Endometrial microvascular endothelial cells (primary cell): ENCODE results near the gene DAZAP1. TPM values are rescaled to one million over a fixed set of nuclear protein-coding genes. Genes with fewer than 3 reads are reported as not detected.

Experiments used
- in situ Hi-C: cut with HindIII; loops from 2 replicates; pipeline ENCODE4 v1.10.0; 2017; ENCODE audit warnings: low sequenced_read_pairs, low pct_unique_long_range_greater_than_20kb; ENCODE audit errors: inconsistent ontology term
- total RNA-seq: library from RNA; depleted of rRNA; stranded (reverse); fragments of >200 nt; gene quantifications from one replicate; pipeline ENCODE4 v1.2.3, GENCODE V29; 2015; ENCODE audit errors: inconsistent ontology term

DAZAP1 gene
- total RNA-seq, 1 donor from 2014 or later: 83.8 TPM

DNA sequence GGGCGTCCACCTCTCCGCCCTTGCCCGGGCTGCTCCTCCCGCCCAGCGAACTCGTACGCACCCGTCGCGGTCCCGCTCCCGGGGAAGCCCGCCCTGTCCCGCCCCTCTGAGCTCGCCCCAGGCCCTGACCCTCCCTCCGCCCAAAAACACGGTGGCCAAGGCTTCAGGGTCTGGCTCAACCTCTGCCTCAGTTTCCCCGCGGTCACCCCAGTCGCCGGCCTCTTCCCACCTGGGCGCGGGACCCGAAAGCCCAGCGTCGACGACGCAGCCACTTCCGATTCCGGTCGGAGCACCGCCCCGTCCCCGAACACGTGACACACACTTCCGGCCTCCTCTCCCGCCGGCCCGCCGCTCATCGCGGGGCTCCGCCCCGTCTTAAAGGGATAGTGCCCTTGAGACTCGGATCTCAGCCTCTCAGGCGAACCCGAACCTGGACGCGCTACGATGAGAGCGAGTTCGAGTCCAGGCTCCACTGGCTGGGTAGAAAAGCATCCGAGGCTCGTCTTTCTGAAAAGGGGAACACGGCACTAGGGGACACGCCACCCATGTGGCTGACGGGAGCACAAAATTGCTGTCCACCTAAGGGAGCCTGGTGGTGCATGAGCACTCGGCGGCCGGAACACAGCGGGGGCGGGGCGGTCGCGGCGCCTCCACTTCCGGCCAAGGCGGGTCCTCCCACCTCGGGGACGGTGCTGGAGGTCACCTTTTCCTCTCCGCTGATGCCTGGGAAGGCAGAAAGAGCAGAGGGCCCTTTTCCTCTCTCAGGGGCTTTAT is 71.7 kb downstream of the DAZAP1 start, which contains the start of gene C19orf25:
Gene C19orf25 (minus strand): TSS at position 282 of the 774 bp plus-strand sequence. CDS start 312 bp downstream, outside the sequence.
- in situ Hi-C loops: no loop called here

DNA sequence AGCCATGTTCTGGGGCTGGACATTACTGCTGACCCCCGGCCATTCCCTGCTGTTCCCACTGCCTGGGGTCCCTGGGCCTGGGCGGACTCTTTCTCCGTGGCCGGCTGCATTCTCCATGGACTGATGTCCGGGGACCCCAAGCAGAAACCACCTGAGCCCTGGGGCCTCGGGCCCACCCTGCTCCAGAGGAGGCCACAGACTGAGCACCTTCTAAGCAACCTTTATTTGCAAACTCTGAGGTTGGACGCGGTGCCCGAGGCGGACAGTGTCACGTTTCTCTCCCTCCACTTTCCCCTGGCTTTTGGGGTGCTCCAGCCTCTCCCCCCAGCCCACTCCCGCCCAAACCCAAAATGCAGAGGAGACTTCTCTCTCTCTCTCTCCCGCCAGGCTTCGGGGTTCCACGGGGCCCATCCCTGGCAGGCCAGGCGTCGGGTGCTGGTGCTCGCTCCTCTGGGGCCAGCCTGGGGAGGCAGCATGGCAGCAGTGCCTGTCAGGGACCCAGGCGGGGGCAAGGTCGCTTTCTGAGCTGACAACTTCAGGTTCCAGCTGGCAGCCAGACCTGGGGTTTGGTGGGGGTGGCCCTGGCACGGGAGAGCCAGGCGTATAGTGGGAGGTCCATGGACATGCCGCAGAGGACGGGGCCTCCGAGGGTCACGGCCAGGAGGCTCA is 74.0 kb downstream of the DAZAP1 start:
- in situ Hi-C loops: no loop called here

DNA sequence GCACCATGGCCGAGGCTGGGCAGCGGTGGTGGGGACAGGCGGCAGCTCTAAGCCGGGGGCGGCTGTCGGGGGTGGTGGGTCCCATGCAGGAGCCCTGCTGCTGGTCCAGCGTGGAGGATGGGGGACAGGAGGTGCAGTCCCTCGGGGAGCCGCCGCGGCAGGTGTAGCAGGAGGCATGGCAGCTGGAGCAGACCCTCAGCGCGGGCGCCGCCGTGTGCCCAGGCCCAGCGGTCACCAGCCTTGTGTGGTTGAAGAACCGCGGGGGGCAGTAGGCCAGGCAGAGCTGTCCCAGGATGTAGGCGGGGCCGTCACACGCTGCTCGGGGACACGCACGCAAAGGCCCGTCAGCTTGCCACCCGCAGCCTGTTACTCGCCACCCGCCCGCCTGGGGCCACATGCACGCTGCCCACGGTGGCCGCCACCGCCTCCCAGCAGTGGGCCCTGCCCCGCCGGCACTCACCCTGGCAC is 74.5 kb downstream of the DAZAP1 start:
- in situ Hi-C loops: no loop called here

DNA sequence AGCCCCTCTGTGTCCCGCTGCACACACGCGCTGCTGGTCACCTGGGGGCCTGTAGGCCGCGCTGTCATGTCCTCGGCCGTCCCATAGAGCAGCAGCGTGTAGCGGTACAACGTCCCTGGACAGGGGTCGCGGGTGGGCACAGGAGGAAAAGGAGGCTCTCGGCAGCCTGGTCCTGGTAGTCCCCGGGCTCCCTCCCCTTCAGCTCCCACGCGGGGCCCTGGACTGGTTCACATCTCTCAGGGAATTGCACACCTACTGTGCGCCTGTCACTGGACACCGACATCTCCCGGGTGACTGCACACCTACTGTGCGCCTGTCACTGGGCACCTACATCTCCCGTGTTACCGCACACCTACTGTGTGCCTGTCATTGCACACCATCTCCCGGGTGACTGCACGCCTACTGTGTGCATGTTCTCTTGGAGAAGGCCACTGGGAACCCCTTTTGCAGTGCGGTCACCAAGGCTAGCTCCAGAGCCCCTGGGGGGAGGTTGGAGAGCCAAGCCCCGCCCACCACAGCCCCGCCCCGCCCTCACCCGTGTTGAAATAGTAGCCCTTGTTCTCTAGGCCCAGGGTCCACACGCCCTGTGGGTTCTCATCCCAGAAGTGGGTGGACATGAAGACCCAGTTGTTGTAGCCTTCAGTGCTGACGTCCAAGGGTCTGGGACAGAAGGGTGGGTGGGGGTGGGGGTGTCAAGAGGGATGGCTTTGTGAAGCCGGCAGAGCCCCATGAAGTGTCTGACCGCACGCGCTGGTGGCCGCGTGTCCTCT is 75.2 kb downstream of the DAZAP1 start:
- in situ Hi-C loops: no loop called here

DNA sequence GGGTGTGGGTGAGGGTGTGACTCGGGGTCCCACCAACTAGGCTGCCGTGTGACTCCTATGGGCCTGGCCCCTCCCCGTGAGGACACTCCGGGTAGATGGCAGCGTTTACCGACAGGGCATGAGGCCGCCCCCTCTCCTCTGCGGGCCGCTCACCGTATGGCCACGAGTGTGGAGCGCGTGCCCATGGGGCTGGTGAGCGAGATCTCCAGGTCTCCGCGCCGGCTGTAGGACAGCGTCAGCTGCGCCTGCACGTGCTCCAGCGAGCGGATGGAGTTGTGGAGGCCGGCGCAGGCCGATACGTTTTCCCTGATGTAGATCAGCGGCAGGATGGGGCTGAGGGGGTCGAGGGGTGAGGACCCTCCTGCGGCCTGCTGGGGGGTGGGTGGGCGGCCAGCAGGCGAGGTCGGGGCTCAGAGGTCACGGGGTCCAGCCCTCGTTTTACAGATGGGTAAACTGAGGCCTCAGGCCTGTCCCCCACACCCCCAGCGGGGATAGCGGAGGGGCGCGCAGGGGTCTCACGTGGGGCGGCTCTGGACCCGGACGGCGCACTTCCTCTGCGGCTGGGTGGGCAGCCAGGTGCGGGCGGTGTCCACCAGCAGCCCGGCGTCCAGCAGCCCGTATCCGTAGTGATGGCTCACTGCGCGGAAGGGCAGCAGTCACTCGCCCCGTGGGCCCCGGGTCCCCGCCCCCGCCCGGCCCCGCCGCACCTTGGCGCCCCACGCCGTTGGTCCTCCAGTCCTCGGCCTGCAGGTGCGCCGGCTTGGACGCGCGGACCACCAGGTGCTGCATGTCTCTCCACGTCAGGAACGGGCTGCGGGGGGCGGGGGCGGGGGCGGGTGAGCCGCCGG is 76.0 kb downstream of the DAZAP1 start:
- in situ Hi-C loops: no loop called here

DNA sequence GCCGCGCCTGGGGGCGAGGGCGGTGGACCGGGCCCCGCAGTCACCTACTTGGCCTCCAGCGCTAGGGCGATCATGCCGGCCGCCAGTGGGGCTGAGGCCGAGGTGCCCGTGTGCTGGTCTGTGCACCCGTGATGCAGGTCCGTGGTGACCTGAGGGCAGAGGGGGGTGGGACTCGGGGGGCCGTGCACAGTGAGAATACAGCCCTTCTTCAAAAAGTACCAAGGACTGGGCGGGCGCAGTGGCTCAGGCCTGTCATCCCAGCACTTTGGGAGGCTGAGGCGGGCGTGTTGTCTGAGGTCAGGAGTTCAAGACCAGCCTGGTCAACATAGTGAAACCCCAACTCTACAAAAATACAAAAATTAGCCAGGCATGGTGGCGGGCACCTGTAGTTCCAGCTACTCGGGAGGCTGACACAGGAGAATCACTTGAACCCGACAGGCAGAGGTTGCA is 76.6 kb downstream of the DAZAP1 start:
- in situ Hi-C loops: no loop called here

Other genes starting within 250 kb of the DAZAP1 start
- gene SBNO2, start 233.3 kb upstream of the DAZAP1 start, total RNA-seq: 33.0 TPM
- gene STK11, start 201.8 kb upstream of the DAZAP1 start, total RNA-seq: 67.1 TPM
- 0.74 TPM for gene CBARP, start 169.6 kb upstream of the DAZAP1 start, total RNA-seq
- 75.4 TPM for gene ATP5F1D, start 165.8 kb upstream of the DAZAP1 start, total RNA-seq
- gene MIDN, start 159.0 kb upstream of the DAZAP1 start, total RNA-seq: 13.8 TPM
- 235 TPM for gene CIRBP, start 138.3 kb upstream of the DAZAP1 start, total RNA-seq
- gene FAM174C, start 132.1 kb upstream of the DAZAP1 start, total RNA-seq: 83.3 TPM
- gene EFNA2, start 121.7 kb upstream of the DAZAP1 start, total RNA-seq: not detected
- 113 TPM for gene NDUFS7, start 23.7 kb upstream of the DAZAP1 start, total RNA-seq
- gene GAMT, start 6.0 kb upstream of the DAZAP1 start, total RNA-seq: 5.3 TPM
- gene RPS15, start 30.8 kb downstream of the DAZAP1 start, total RNA-seq: 3,355 TPM
- gene APC2, start 42.5 kb downstream of the DAZAP1 start, total RNA-seq: not detected
- gene C19orf25, start 71.6 kb downstream of the DAZAP1 start, total RNA-seq: 28.2 TPM
- not detected for gene PCSK4, start 82.8 kb downstream of the DAZAP1 start, total RNA-seq
- 1.9 TPM for gene REEP6, start 83.6 kb downstream of the DAZAP1 start, total RNA-seq
- not detected for gene ADAMTSL5, start 105.4 kb downstream of the DAZAP1 start, total RNA-seq
- not detected for gene PLK5, start 116.5 kb downstream of the DAZAP1 start, total RNA-seq
- 41.4 TPM for gene MEX3D, start 160.7 kb downstream of the DAZAP1 start, total RNA-seq
- gene MBD3, start 185.3 kb downstream of the DAZAP1 start, total RNA-seq: 120 TPM
- gene UQCR11, start 197.9 kb downstream of the DAZAP1 start, total RNA-seq: 46.6 TPM
- 124 TPM for gene TCF3, start 245.0 kb downstream of the DAZAP1 start, total RNA-seq